A549 (cell line): ENCODE measurements around the gene OSTF1. TPM values are rescaled to one million over a fixed set of nuclear protein-coding genes. Genes with fewer than 3 reads are reported as not detected.

Source experiments
- ATAC-seq, 2 experiments: fragments of 200-7000 bp in 1 of 2; fragments of >200 bp in 1 of 2; cut with Nextera tagmentation in 1 of 2; cut with Tn5 transposase in 1 of 2; 3 replicates each; pipeline versions ENCODE4 v1.8.0 to v1.9.1; 2018 to 2020; ENCODE audit warnings: mild to moderate bottlenecking in 1 of 2, moderate library complexity in 1 of 2
- CTCF ChIA-PET: fragments of 300-600 bp; sonication (Branson Sonifier 250); formaldehyde crosslinking; extraction: SDS; loops from one replicate; lab custom pipeline; 2021; ENCODE audit warnings: antibody characterized with exemption, inconsistent platforms; lab: Yijun Ruan, JAX
- POLR2A ChIA-PET: fragments of 350-600 bp; formaldehyde crosslinking; extraction: SDS; loops from one replicate; lab custom pipeline; 2021; ENCODE audit warnings: antibody characterized with exemption, inconsistent platforms; lab: Yijun Ruan, JAX
- DNase-seq, 2 experiments: peaks; one replicate each; pipeline versions ENCODE4 v3.0.0 to v3.0.0-alpha.2; 2011 to 2016; ENCODE audit warnings: low read depth in 1 of 2, low spot score in 1 of 2
- FAIRE-seq: peaks from 2 replicates; lab custom pipeline; 2011; peaks lifted over from hg19 to GRCh38; lab: Jason Lieb, UNC
- H3K27ac ChIP-seq, 2 experiments: fragments of >200 bp; sonication (Bioruptor Twin); formaldehyde crosslinking; 3 replicates each; pipeline ENCODE4 v1.5.1; 2016 to 2017
- H3K4me1 ChIP-seq: fragments of >200 bp; sonication (Bioruptor Twin); formaldehyde crosslinking; 3 replicates; pipeline ENCODE4 v1.6.1; 2016
- H3K4me2 ChIP-seq: fragments of >200 bp; sonication (Bioruptor Twin); formaldehyde crosslinking; 3 replicates; pipeline ENCODE4 v1.6.1; 2016
- H3K4me3 ChIP-seq: fragments of >200 bp; sonication (Bioruptor Twin); formaldehyde crosslinking; 3 replicates; pipeline ENCODE4 v1.5.1; 2016
- H3K9me3 ChIP-seq: fragments of >200 bp; sonication (Bioruptor Twin); formaldehyde crosslinking; 3 replicates; pipeline ENCODE4 v1.6.1; 2016
- EHMT2 ChIP-seq: fragments of 200-600 bp; sonication (generic); IDR thresholded peaks from 2 replicates; pipeline ENCODE4 v1.6.1; 2016; ENCODE audit warnings: antibody characterized with exemption, low read depth, mild to moderate bottlenecking, moderate library complexity
- ESRRA ChIP-seq: fragments of 150-350 bp; IDR thresholded peaks from 2 replicates; pipeline ENCODE4 v1.6.1; 2014; ENCODE audit warnings: mild to moderate bottlenecking, low read length, borderline replicate concordance
- FOSL2 ChIP-seq, 2 experiments: fragments of 450-650 bp in 1 of 2; fragments of >200 bp in 1 of 2; sonication (Bioruptor Twin) in 1 of 2; formaldehyde crosslinking; IDR thresholded peaks; 2 replicates each; pipeline versions ENCODE4 v1.5.0 to v1.6.1; 2016 to 2020; ENCODE audit warnings: mild to moderate bottlenecking in 1 of 2, moderate library complexity in 1 of 2
- GATA3 ChIP-seq: IDR thresholded peaks from 2 replicates; pipeline ENCODE4 v1.6.1; 2012; ENCODE audit warnings: borderline replicate concordance
- HEYL ChIP-seq: fragments of 250-450 bp; sonication (Bioruptor Pico); IDR thresholded peaks from 2 replicates; pipeline ENCODE4 v1.8.0; 2021; ENCODE audit warnings: mild to moderate bottlenecking, moderate library complexity
- HOXB13 ChIP-seq: fragments of 250-450 bp; sonication (Bioruptor Pico); IDR thresholded peaks from 2 replicates; pipeline ENCODE4 v1.5.0; 2020; ENCODE audit warnings: low read depth, mild to moderate bottlenecking, moderate library complexity
- JUN ChIP-seq, 2 experiments: fragments of >200 bp; sonication (Bioruptor Twin); formaldehyde crosslinking; IDR thresholded peaks; 2 replicates in 1 of 2; 3 replicates in 1 of 2; pipeline ENCODE4 v1.6.1; 2016 to 2017
- KDM5A ChIP-seq: fragments of 200-600 bp; sonication (generic); IDR thresholded peaks from 2 replicates; pipeline ENCODE4 v1.6.1; 2016; ENCODE audit warnings: antibody characterized with exemption, mild to moderate bottlenecking
- MAFK ChIP-seq: fragments of 450-650 bp; IDR thresholded peaks from 2 replicates; pipeline ENCODE4 v1.6.1; 2014; ENCODE audit not compliant: partially characterized antibody
- MYC ChIP-seq: IDR thresholded peaks from 2 replicates; pipeline ENCODE4 v1.6.1; 2012; ENCODE audit warnings: mild to moderate bottlenecking, inconsistent platforms, low read length, improper control_type of control experiment, borderline replicate concordance
- RAD21 ChIP-seq, 2 experiments: fragments of >200 bp in 1 of 2; sonication (Bioruptor Twin) in 1 of 2; formaldehyde crosslinking in 1 of 2; IDR thresholded peaks in 1 of 2; conservative IDR thresholded peaks in 1 of 2; 2 replicates in 1 of 2; 3 replicates in 1 of 2; pipeline ENCODE4 v1.6.1; 2012 to 2018; ENCODE audit warnings: inconsistent platforms in 1 of 2
- RARB ChIP-seq: fragments of 250-450 bp; sonication (Bioruptor Pico); IDR thresholded peaks from 2 replicates; pipeline ENCODE4 v1.8.0; 2021; ENCODE audit warnings: mild to moderate bottlenecking, moderate library complexity
- RNF2 ChIP-seq: fragments of 200-600 bp; sonication (generic); IDR thresholded peaks from 2 replicates; pipeline ENCODE4 v1.6.1; 2016; ENCODE audit warnings: low read depth, mild to moderate bottlenecking, antibody characterized with exemption, moderate library complexity, borderline replicate concordance
- ZC3H11A ChIP-seq: fragments of 450-650 bp; IDR thresholded peaks from 2 replicates; pipeline ENCODE4 v1.6.1; 2014; ENCODE audit warnings: antibody characterized with exemption, mild to moderate bottlenecking
- ZFP36 ChIP-seq: fragments of 450-650 bp; IDR thresholded peaks from 2 replicates; pipeline ENCODE4 v1.6.1; 2014; ENCODE audit warnings: borderline replicate concordance; ENCODE audit not compliant: partially characterized antibody
- ZNF302 ChIP-seq: fragments of 250-450 bp; sonication (Bioruptor Pico); IDR thresholded peaks from 2 replicates; pipeline ENCODE4 v1.9.0; 2021; ENCODE audit warnings: inconsistent platforms, mild to moderate bottlenecking, moderate library complexity
- WGBS: methylation state at CpG from one replicate; pipeline ENCODE4 v1.1.6; 2017; ENCODE audit errors: missing lambda C conversion rate; 5-methylcytosine and 5-hydroxymethylcytosine counted together
- polyA plus RNA-seq, 4 experiments: library from polyadenylated mRNA; depleted of rRNA in 3 of 4; stranded (reverse); fragments of >200 nt; fragmentation: RNase III in 1 of 4; extraction: RNeasy Plus Mini Kit Qiagen cat#74134 plus additional on column Dnase treatment in 1 of 4; gene quantifications; 2 replicates in 3 of 4; 3 replicates in 1 of 4; pipeline ENCODE4 v1.2.3, GENCODE V29; 2011 to 2017
- TF ChIP-seq, protein P1 (sequence below): fragments of >200 bp; sonication (Bioruptor Twin); formaldehyde crosslinking; IDR thresholded peaks from 3 replicates; pipeline ENCODE4 v1.5.1; 2016
- TF ChIP-seq, protein P2 (sequence below): fragments of >200 bp; sonication (Bioruptor Twin); formaldehyde crosslinking; IDR thresholded peaks from 3 replicates; pipeline ENCODE4 v1.6.1; 2016
- TF ChIP-seq, protein P3 (sequence below): IDR thresholded peaks from 2 replicates; pipeline ENCODE4 v1.6.1; 2012; ENCODE audit warnings: low read depth, borderline replicate concordance

The OSTF1 gene
- polyA plus RNA-seq, 2 of the 4 experiments (the other 2 are of a cell fraction), result 12.7 to 13.3 TPM

DNA sequence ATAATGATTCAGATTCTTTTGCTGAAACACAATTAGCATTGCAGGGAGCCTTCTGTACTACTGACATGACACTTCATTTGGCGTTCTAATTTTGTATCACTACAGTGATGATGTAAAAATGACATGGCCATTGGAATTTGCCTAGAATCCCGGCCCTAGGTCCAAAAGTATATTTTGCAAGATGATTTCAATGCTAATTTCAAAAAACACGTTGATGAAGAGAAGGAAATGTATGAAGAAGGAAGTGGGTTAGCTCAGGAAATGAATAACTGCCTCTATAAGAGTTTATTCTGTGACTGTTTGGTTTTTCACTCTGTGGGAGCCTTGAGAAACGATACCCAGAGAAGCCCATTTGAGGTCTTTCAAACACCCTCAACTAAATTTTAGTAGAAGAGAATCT is 59.3 kb downstream of the OSTF1 start (continued):
- TF ChIP-seq, protein P1, sequence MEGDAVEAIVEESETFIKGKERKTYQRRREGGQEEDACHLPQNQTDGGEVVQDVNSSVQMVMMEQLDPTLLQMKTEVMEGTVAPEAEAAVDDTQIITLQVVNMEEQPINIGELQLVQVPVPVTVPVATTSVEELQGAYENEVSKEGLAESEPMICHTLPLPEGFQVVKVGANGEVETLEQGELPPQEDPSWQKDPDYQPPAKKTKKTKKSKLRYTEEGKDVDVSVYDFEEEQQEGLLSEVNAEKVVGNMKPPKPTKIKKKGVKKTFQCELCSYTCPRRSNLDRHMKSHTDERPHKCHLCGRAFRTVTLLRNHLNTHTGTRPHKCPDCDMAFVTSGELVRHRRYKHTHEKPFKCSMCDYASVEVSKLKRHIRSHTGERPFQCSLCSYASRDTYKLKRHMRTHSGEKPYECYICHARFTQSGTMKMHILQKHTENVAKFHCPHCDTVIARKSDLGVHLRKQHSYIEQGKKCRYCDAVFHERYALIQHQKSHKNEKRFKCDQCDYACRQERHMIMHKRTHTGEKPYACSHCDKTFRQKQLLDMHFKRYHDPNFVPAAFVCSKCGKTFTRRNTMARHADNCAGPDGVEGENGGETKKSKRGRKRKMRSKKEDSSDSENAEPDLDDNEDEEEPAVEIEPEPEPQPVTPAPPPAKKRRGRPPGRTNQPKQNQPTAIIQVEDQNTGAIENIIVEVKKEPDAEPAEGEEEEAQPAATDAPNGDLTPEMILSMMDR, result no peak

DNA sequence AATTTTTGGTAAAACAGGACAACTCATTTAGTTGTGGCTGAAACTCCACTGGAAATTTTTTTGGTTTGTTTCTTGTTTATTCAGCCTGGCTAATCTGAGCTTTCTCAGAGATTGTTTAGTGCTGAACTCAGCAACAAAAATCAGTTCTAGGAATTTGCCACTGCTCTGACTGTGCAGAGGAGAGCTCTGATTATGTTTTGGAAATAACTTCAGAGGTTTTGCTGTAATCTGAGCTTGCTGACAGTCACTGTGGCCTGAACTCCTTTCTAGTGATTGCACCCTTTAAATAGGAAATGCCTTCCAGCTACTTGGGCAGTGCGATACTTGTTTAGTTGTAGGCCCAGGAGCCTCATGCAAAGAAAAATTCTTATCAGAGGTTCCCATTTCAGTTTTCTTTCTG is 60.2 kb downstream of the OSTF1 start:
- ChIA-PET CTCF (interaction anchor here (1.0 to 1.1 kb wide), 2 partner anchors 15 to 90 kb away, joined by 3 read pairs; no protein-coding TSS in a partner anchor), POLR2A (no interaction called here)
- Histone ChIP-seq H3K4me1 (no peaks in the 10 kb centered on the region), H3K4me3 (no peak overlapping the region), H3K4me2 (no peak overlapping the region), H3K9me3 (no peaks in the 10 kb centered on the region), H3K27ac (no peak overlapping the region)
- no peak for TF ChIP-seq ESRRA
- TF ChIP-seq FOSL2 (IDR thresholded peaks at IDR 0.05), result no peak
- TF ChIP-seq FOSL2 (CRISPR knock-in tag; IDR thresholded peaks at IDR 0.05), result no peak
- no peak for TF ChIP-seq RNF2
- TF ChIP-seq RAD21 (conservative IDR thresholded peaks at IDR 0.05 in 1 of 2, IDR thresholded peaks at IDR 0.05 in 1 of 2), result no peak
- no peak for TF ChIP-seq ZNF302 (CRISPR knock-in tag)
- TF ChIP-seq RARB, result no peak
- no peak for TF ChIP-seq EHMT2
- no peak for TF ChIP-seq ZC3H11A
- TF ChIP-seq HEYL, result no peak
- TF ChIP-seq MAFK, result no peak
- TF ChIP-seq, protein P2, sequence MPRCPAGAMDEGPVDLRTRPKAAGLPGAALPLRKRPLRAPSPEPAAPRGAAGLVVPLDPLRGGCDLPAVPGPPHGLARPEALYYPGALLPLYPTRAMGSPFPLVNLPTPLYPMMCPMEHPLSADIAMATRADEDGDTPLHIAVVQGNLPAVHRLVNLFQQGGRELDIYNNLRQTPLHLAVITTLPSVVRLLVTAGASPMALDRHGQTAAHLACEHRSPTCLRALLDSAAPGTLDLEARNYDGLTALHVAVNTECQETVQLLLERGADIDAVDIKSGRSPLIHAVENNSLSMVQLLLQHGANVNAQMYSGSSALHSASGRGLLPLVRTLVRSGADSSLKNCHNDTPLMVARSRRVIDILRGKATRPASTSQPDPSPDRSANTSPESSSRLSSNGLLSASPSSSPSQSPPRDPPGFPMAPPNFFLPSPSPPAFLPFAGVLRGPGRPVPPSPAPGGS, result no peak
- no peak for TF ChIP-seq KDM5A
- no peak for TF ChIP-seq HOXB13 (CRISPR knock-in tag)
- TF ChIP-seq, protein P3, sequence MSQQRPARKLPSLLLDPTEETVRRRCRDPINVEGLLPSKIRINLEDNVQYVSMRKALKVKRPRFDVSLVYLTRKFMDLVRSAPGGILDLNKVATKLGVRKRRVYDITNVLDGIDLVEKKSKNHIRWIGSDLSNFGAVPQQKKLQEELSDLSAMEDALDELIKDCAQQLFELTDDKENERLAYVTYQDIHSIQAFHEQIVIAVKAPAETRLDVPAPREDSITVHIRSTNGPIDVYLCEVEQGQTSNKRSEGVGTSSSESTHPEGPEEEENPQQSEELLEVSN, result no peak
- FAIRE-seq (no peak), ATAC-seq (no peak), DNase-seq (no peak)
- 100% methylated on average over 1 of the region's 1 CpG for WGBS

DNA sequence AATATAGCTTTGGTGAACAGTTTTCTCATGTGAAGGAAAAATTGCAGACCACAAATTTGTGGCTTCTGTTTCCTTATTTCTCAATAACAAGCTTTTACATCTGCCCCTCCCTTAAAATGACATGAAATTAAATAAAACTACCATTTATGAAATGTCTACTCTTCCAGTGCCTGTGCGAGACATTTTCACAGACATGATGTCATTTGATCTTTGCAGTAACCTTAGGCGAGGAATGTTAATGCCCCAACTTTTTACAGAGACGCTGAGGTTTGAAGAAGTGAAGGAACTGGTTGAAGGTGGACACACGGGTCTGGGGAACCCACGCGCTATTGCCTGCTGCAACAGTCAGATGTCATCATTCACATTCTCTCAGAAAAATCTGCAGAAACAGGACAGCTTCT is 61.5 kb downstream of the OSTF1 start:
- WGBS, result 88% methylated on average over 6 of the region's 6 CpGs
- FAIRE-seq, result no peak
- TF ChIP-seq ZFP36 (no peak), ESRRA (no peak), JUN (IDR thresholded peaks at IDR 0.05) (no peak), GATA3 (no peak), MYC (no peak)
- TF ChIP-seq, all 56 proteins: peak for 0

More for the DNA sequence above, 61.5 kb downstream of the OSTF1 start:
- Histone ChIP-seq H3K9me3 (no peaks in the 10 kb centered on the region), H3K4me2 (no peak overlapping the region), H3K4me1 (no peaks in the 10 kb centered on the region), H3K4me3 (no peak overlapping the region), H3K27ac (no peak overlapping the region)
- CTCF ChIA-PET, result no interaction called here
- no peak for ATAC-seq
- POLR2A ChIA-PET, result no interaction called here
- no peak for DNase-seq
